ENCODE results near the gene KCTD18. TPM values are rescaled to one million over a fixed set of nuclear protein-coding genes. Genes with fewer than 3 reads are reported as not detected.
A peak's percentile ranks its signal among the peaks of the same experiment; 100 is the strongest.

KCTD18 gene
- polyA plus RNA-seq, 2 donors, result 4.9 to 9.1 TPM

DNA sequence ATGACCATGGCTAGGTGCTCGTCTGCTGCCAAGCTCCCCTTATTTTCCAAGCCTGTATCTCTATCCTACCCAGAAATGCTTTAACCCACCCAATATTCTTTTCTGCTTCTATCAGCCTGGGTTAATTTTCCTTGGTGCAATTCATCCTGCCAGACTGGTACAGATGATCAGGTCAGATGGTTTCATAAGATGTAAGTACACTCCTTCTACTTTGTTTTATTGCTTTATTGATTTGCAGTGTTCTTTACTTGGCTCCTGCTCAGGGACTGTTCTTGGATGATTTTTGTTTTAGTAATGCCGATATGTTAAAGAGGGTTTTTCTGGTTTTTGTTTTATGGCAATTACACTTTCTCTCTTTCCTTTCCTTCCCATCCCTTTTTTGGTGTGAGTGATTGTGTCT is 13.7 kb upstream of the KCTD18 start:
- Histone ChIP-seq H3K9me3 (ENCODE audit: control insufficient read depth in 2 of 2, insufficient read depth in 1 of 2, low read depth in 1 of 2, low read length in 1 of 2) (no peaks in the 10 kb centered on the region), H3K4me1 (ENCODE audit: control insufficient read depth in 2 of 2, insufficient read depth in 2 of 2, low read length in 1 of 2) (peaks cover 0 to 2% of the 10 kb centered on the region in 2 donors), H3K27me3 (ENCODE audit: control insufficient read depth in 1 of 2, insufficient read depth in 2 of 2, low read length in 2 of 2) (no peaks in the 10 kb centered on the region), H3K27ac (ENCODE audit: low read depth in 2 of 2, low read length in 1 of 2) (no peak overlapping the region), H3K4me3 (ENCODE audit: low read depth in 1 of 2, low read length in 2 of 2) (no peak overlapping the region), H3K36me3 (ENCODE audit: control insufficient read depth in 2 of 2, insufficient read depth in 2 of 2, low read length in 1 of 2) (no peaks in the 10 kb centered on the region)
- WGBS, 2 donors, result 82 to 84% methylated on average over 2 of the region's 2 CpGs

DNA sequence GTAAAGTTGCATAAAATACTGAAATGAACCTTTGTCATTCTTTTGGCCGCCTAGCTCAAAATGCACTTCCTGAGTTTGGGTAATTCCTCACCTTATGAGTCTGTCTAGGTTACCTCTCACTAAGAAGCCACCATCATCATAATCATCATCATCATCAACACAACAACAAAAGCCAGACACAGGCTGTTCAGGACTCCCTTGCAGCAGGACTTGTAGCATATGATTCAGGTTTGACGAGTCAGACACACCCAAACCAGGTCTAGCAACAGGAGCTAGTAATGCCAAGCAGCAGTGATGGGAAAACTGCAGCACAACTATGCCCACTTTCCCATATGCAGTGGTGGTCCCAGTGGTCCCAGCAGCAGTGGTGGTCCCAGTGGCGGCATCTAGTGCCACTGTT is 13.3 kb upstream of the KCTD18 start:
- 68% methylated on average over 3 of the region's 3 CpGs for WGBS, 2 donors
- H3K36me3 ChIP-seq (ENCODE audit: control insufficient read depth in 2 of 2, insufficient read depth in 2 of 2, low read length in 1 of 2), result no peaks in the 10 kb centered on the region
- no peak overlapping the region for H3K27ac ChIP-seq (ENCODE audit: low read depth in 2 of 2, low read length in 1 of 2)
- H3K4me3 ChIP-seq (ENCODE audit: low read depth in 1 of 2, low read length in 2 of 2), result no peak overlapping the region
- H3K4me1 ChIP-seq (ENCODE audit: control insufficient read depth in 2 of 2, insufficient read depth in 2 of 2, low read length in 1 of 2), result peaks cover 0 to 2% of the 10 kb centered on the region in 2 donors
- H3K27me3 ChIP-seq (ENCODE audit: control insufficient read depth in 1 of 2, insufficient read depth in 2 of 2, low read length in 2 of 2), result no peaks in the 10 kb centered on the region
- H3K9me3 ChIP-seq (ENCODE audit: control insufficient read depth in 2 of 2, insufficient read depth in 1 of 2, low read depth in 1 of 2, low read length in 1 of 2), result no peaks in the 10 kb centered on the region

GRCh38 chr2:200515155-200515554 is 5.3 kb upstream of the KCTD18 start:
- H3K4me3 ChIP-seq (ENCODE audit: low read depth in 1 of 2, low read length in 2 of 2), result no peak overlapping the region
- WGBS, 2 donors, result 6 to 21% methylated on average over 1 of the region's 1 CpG
- peaks cover 0 to 2% of the 10 kb centered on the region in 2 donors for H3K4me1 ChIP-seq (ENCODE audit: control insufficient read depth in 2 of 2, insufficient read depth in 2 of 2, low read length in 1 of 2)
- no peaks in the 10 kb centered on the region for H3K36me3 ChIP-seq (ENCODE audit: control insufficient read depth in 2 of 2, insufficient read depth in 2 of 2, low read length in 1 of 2)
- H3K27ac ChIP-seq (ENCODE audit: low read depth in 2 of 2, low read length in 1 of 2), result no peak overlapping the region
- H3K9me3 ChIP-seq (ENCODE audit: control insufficient read depth in 2 of 2, insufficient read depth in 1 of 2, low read depth in 1 of 2, low read length in 1 of 2), result no peaks in the 10 kb centered on the region
- peaks cover 0 to 2% of the 10 kb centered on the region in 2 donors for H3K27me3 ChIP-seq (ENCODE audit: control insufficient read depth in 1 of 2, insufficient read depth in 2 of 2, low read length in 2 of 2)

- peaks cover 0 to 2% of the 10 kb centered on the region in 2 donors for H3K4me1 ChIP-seq (ENCODE audit: control insufficient read depth in 2 of 2, insufficient read depth in 2 of 2, low read length in 1 of 2)
- no peaks in the 10 kb centered on the region for H3K27me3 ChIP-seq (ENCODE audit: control insufficient read depth in 1 of 2, insufficient read depth in 2 of 2, low read length in 2 of 2)
- peak overlapping the region; percentile 79 to 88 for H3K4me3 ChIP-seq (ENCODE audit: low read depth in 1 of 2, low read length in 2 of 2)
- H3K36me3 ChIP-seq (ENCODE audit: control insufficient read depth in 2 of 2, insufficient read depth in 2 of 2, low read length in 1 of 2), result no peaks in the 10 kb centered on the region
- peak overlapping the region; percentile 76 to 79 for H3K27ac ChIP-seq (ENCODE audit: low read depth in 2 of 2, low read length in 1 of 2)
- 14 to 19% methylated on average over 8 of the region's 8 CpGs for WGBS, 2 donors
- H3K9me3 ChIP-seq (ENCODE audit: control insufficient read depth in 2 of 2, insufficient read depth in 1 of 2, low read depth in 1 of 2, low read length in 1 of 2), result no peaks in the 10 kb centered on the region
Observed at GRCh38 chr2:200509235-200509611, 645 bp downstream of the KCTD18 start.

- no peak overlapping the region for H3K4me3 ChIP-seq (ENCODE audit: low read depth in 1 of 2, low read length in 2 of 2)
- no peaks in the 10 kb centered on the region for H3K27me3 ChIP-seq (ENCODE audit: control insufficient read depth in 1 of 2, insufficient read depth in 2 of 2, low read length in 2 of 2)
- no peaks in the 10 kb centered on the region for H3K9me3 ChIP-seq (ENCODE audit: control insufficient read depth in 2 of 2, insufficient read depth in 1 of 2, low read depth in 1 of 2, low read length in 1 of 2)
- H3K36me3 ChIP-seq (ENCODE audit: control insufficient read depth in 2 of 2, insufficient read depth in 2 of 2, low read length in 1 of 2), result no peaks in the 10 kb centered on the region
- peaks cover 0 to 2% of the 10 kb centered on the region in 2 donors for H3K4me1 ChIP-seq (ENCODE audit: control insufficient read depth in 2 of 2, insufficient read depth in 2 of 2, low read length in 1 of 2)
- WGBS, 2 donors, result 73 to 80% methylated on average over 2 of the region's 2 CpGs
- H3K27ac ChIP-seq (ENCODE audit: low read depth in 2 of 2, low read length in 1 of 2), result no peak overlapping the region
Observed at GRCh38 chr2:200507179-200507578, 2.7 kb downstream of the KCTD18 start.

- no peaks in the 10 kb centered on the region for H3K36me3 ChIP-seq (ENCODE audit: control insufficient read depth in 2 of 2, insufficient read depth in 2 of 2, low read length in 1 of 2)
- 78 to 89% methylated on average over 9 of the region's 9 CpGs for WGBS, 2 donors
- H3K9me3 ChIP-seq (ENCODE audit: control insufficient read depth in 2 of 2, insufficient read depth in 1 of 2, low read depth in 1 of 2, low read length in 1 of 2), result no peaks in the 10 kb centered on the region
- no peaks in the 10 kb centered on the region for H3K27me3 ChIP-seq (ENCODE audit: control insufficient read depth in 1 of 2, insufficient read depth in 2 of 2, low read length in 2 of 2)
- H3K27ac ChIP-seq (ENCODE audit: low read depth in 2 of 2, low read length in 1 of 2), result no peak overlapping the region
- H3K4me1 ChIP-seq (ENCODE audit: control insufficient read depth in 2 of 2, insufficient read depth in 2 of 2, low read length in 1 of 2), result peaks cover 0 to 2% of the 10 kb centered on the region in 2 donors
- H3K4me3 ChIP-seq (ENCODE audit: low read depth in 1 of 2, low read length in 2 of 2), result no peak overlapping the region
Observed at GRCh38 chr2:200506679-200507078, 3.2 kb downstream of the KCTD18 start.

DNA sequence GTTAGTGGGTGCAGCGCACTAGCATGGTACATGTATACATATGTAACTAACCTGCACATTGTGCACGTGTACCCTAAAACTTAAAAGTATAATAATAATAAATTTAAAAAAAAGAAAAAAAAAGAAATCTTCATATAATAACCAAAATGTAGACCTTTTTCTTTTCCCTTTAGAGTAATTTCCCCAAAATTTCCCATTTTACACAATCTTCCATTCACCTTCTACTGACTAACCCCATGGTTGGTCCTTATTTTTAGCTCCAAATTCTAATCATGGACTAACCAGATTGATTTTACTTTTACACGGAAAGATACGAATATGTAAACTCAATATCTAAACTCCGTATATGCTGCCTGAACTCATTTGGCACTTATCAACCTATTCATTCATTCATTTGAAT is 7.7 kb downstream of the KCTD18 start:
- Histone ChIP-seq H3K9me3 (ENCODE audit: control insufficient read depth in 2 of 2, insufficient read depth in 1 of 2, low read depth in 1 of 2, low read length in 1 of 2) (no peaks in the 10 kb centered on the region), H3K4me1 (ENCODE audit: control insufficient read depth in 2 of 2, insufficient read depth in 2 of 2, low read length in 1 of 2) (no peaks in the 10 kb centered on the region), H3K27ac (ENCODE audit: low read depth in 2 of 2, low read length in 1 of 2) (no peak overlapping the region), H3K27me3 (ENCODE audit: control insufficient read depth in 1 of 2, insufficient read depth in 2 of 2, low read length in 2 of 2) (no peaks in the 10 kb centered on the region), H3K36me3 (ENCODE audit: control insufficient read depth in 2 of 2, insufficient read depth in 2 of 2, low read length in 1 of 2) (no peaks in the 10 kb centered on the region), H3K4me3 (ENCODE audit: low read depth in 1 of 2, low read length in 2 of 2) (no peak overlapping the region)
- 95 to 97% methylated on average over 5 of the region's 5 CpGs for WGBS, 2 donors

DNA sequence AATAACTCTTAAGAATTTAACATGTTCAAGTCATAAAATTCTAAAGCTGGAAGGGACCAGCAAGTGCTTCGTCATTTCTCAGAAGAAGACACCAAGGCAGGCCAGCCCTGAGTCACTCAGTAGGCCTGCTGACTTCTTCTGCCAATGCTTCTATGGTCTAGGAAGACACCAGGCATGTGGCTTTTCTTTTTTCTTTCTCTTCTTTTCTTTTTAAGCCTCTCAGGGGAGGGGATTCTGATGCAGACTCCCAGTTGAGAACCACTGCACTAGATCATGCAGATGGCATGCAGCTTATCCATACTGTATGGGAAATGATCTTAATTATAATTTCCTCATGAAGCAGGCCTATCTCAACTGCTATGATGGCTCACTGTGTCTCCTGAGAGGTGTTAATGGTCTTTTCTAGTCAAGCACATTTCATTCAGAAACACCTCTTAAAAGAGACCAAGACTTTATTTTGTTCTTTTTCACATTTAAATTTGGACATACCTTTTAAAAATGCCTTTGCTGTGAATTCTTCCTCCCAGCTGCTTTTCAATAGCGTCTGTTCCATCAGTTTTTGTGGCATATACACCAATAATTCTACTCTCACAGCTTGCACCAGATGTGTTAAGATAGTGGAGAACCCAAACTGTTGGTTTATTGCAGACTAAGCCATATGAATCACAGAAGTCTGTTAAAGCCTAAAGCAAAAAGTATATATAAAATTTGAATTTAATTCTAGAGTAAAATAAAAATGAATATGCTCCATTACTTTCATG is 11.3 kb downstream of the KCTD18 start:
- H3K36me3 ChIP-seq (ENCODE audit: control insufficient read depth in 2 of 2, insufficient read depth in 2 of 2, low read length in 1 of 2), result no peaks in the 10 kb centered on the region
- no peaks in the 10 kb centered on the region for H3K4me1 ChIP-seq (ENCODE audit: control insufficient read depth in 2 of 2, insufficient read depth in 2 of 2, low read length in 1 of 2)
- no peak overlapping the region for H3K4me3 ChIP-seq (ENCODE audit: low read depth in 1 of 2, low read length in 2 of 2)
- no peak overlapping the region for H3K27ac ChIP-seq (ENCODE audit: low read depth in 2 of 2, low read length in 1 of 2)
- H3K9me3 ChIP-seq (ENCODE audit: control insufficient read depth in 2 of 2, insufficient read depth in 1 of 2, low read depth in 1 of 2, low read length in 1 of 2), result no peaks in the 10 kb centered on the region
- no peaks in the 10 kb centered on the region for H3K27me3 ChIP-seq (ENCODE audit: control insufficient read depth in 1 of 2, insufficient read depth in 2 of 2, low read length in 2 of 2)
- 88 to 90% methylated on average over 2 of the region's 2 CpGs for WGBS, 2 donors

DNA sequence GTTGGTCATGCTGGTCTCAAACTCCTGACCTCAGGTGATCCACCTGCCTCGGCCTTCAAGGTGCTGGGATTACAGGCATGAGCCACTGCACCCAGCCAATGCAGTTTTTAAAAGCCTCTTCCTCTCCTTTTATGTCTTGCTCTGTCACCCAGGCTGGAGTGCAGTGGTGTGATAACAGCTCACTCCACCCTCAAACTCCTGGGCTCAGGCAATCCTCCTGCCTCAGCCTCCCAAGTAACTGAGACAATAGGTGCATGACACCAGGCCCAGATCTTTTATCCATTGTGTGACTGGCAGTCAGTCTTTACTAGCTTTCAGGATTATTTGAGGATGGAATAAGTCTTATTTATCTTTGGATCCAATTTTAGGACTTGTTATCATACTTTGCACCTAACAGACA is 13.2 kb downstream of the KCTD18 start:
- H3K9me3 ChIP-seq (ENCODE audit: control insufficient read depth in 2 of 2, insufficient read depth in 1 of 2, low read depth in 1 of 2, low read length in 1 of 2), result no peaks in the 10 kb centered on the region
- H3K27ac ChIP-seq (ENCODE audit: low read depth in 2 of 2, low read length in 1 of 2), result no peak overlapping the region
- H3K4me3 ChIP-seq (ENCODE audit: low read depth in 1 of 2, low read length in 2 of 2), result no peak overlapping the region
- peaks cover 2 to 4% of the 10 kb centered on the region in 2 donors for H3K36me3 ChIP-seq (ENCODE audit: control insufficient read depth in 2 of 2, insufficient read depth in 2 of 2, low read length in 1 of 2)
- H3K27me3 ChIP-seq (ENCODE audit: control insufficient read depth in 1 of 2, insufficient read depth in 2 of 2, low read length in 2 of 2), result no peaks in the 10 kb centered on the region
- 88 to 98% methylated on average over 1 of the region's 1 CpG for WGBS, 2 donors
- H3K4me1 ChIP-seq (ENCODE audit: control insufficient read depth in 2 of 2, insufficient read depth in 2 of 2, low read length in 1 of 2), result no peaks in the 10 kb centered on the region

DNA sequence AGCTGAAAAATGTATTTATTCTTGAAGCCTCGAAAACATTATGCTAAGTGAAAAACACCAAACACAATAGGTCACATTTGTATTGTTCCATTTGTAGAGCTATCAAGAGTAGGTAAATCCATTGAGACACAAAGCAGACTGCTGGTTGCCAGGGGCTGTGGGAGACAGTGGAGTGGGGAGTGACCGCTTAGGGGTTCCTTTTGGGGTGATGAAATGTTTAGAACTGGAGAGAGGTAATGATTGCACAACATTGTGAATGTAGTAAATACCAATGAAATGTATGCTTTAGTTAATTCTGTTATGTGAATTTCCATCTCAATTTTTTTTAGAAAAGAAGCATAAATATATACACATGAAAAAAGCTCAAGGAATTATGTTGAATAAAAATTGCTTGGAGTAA is 15.8 kb downstream of the KCTD18 start:
- Histone ChIP-seq H3K27ac (ENCODE audit: low read depth in 2 of 2, low read length in 1 of 2) (no peak overlapping the region), H3K27me3 (ENCODE audit: control insufficient read depth in 1 of 2, insufficient read depth in 2 of 2, low read length in 2 of 2) (no peaks in the 10 kb centered on the region), H3K9me3 (ENCODE audit: control insufficient read depth in 2 of 2, insufficient read depth in 1 of 2, low read depth in 1 of 2, low read length in 1 of 2) (no peaks in the 10 kb centered on the region), H3K4me3 (ENCODE audit: low read depth in 1 of 2, low read length in 2 of 2) (no peak overlapping the region), H3K4me1 (ENCODE audit: control insufficient read depth in 2 of 2, insufficient read depth in 2 of 2, low read length in 1 of 2) (no peaks in the 10 kb centered on the region), H3K36me3 (ENCODE audit: control insufficient read depth in 2 of 2, insufficient read depth in 2 of 2, low read length in 1 of 2) (peaks cover 9% of the 10 kb centered on the region in 2 donors)
- 95% methylated on average over 2 of the region's 2 CpGs for WGBS, 2 donors
